CD4-positive, CD25-positive, alpha-beta regulatory T cell (primary cell): ENCODE results near the gene MPV17L. TPM values are rescaled to one million over a fixed set of nuclear protein-coding genes. Genes with fewer than 3 reads are reported as not detected.
"Not testable (repeated sequence)": the region's sequence is repeated elsewhere in the genome, so short reads cannot be mapped to it uniquely, and the experiment has no call there.

Source experiments
- ATAC-seq, 2 donors: fragments of 150-1000 bp; cut with Tn5 transposase; one replicate each; pipeline ENCODE4 v1.10.0; 2021; ENCODE audit warnings: low read depth in 2 of 2, moderate number of reproducible peaks in 2 of 2, moderate library complexity in 1 of 2
- DNase-seq, 3 donors: peaks; one replicate each; pipeline versions ENCODE4 v3.0.0 to v3.0.0-alpha.2; 2012 to 2022; ENCODE audit warnings: mixed read lengths in 1 of 3
- H3K27ac ChIP-seq: one replicate; pipeline ENCODE4 v1.7.0; 2013; ENCODE audit warnings: mild to moderate bottlenecking, low read length; ENCODE audit not compliant: insufficient read depth, poor library complexity, severe bottlenecking
- H3K27me3 ChIP-seq: one replicate; pipeline ENCODE4 v1.7.0; 2013; ENCODE audit warnings: low read length; ENCODE audit not compliant: control insufficient read depth, insufficient read depth
- H3K36me3 ChIP-seq: one replicate; pipeline ENCODE4 v1.7.0; 2013; ENCODE audit warnings: mild to moderate bottlenecking, low read length, moderate library complexity; ENCODE audit not compliant: control insufficient read depth, insufficient read depth
- H3K4me1 ChIP-seq: 2 replicates; pipeline ENCODE4 v1.7.0; 2013; ENCODE audit warnings: mild to moderate bottlenecking, low read length; ENCODE audit not compliant: insufficient read depth, control insufficient read depth, poor library complexity, severe bottlenecking
- H3K4me3 ChIP-seq: one replicate; pipeline ENCODE4 v1.7.0; 2013; ENCODE audit warnings: low read depth, mild to moderate bottlenecking, low read length, moderate library complexity
- H3K9me3 ChIP-seq, 2 experiments: 1 replicate in 1 of 2; 2 replicates in 1 of 2; pipeline ENCODE4 v1.7.0; 2013; ENCODE audit warnings: low read length in 2 of 2, mild to moderate bottlenecking in 1 of 2, moderate library complexity in 1 of 2; ENCODE audit not compliant: control insufficient read depth in 2 of 2
- H3K27ac Mint-ChIP-seq, 3 donors: one replicate each; pipeline ENCODE4 v1.8.0; 2020 to 2022; ENCODE audit warnings: mild to moderate bottlenecking in 3 of 3, mixed read lengths in 3 of 3, moderate library complexity in 2 of 3
- H3K27me3 Mint-ChIP-seq: one replicate; pipeline ENCODE4 v1.8.0; 2022; ENCODE audit warnings: mild to moderate bottlenecking, mixed read lengths
- H3K36me3 Mint-ChIP-seq: one replicate; pipeline ENCODE4 v1.8.0; 2020; ENCODE audit warnings: mixed read lengths
- H3K4me1 Mint-ChIP-seq, 4 donors: one replicate each; pipeline ENCODE4 v1.8.0; 2020 to 2022; ENCODE audit warnings: mixed read lengths in 4 of 4, mild to moderate bottlenecking in 1 of 4
- H3K4me3 Mint-ChIP-seq, 4 donors: one replicate each; pipeline ENCODE4 v1.8.0; 2020 to 2022; ENCODE audit warnings: mild to moderate bottlenecking in 4 of 4, mixed read lengths in 4 of 4, moderate library complexity in 3 of 4
- H3K9me3 Mint-ChIP-seq, 7 donors: one replicate each; pipeline ENCODE4 v1.8.0; 2020 to 2022; ENCODE audit warnings: mixed read lengths in 7 of 7, mild to moderate bottlenecking in 3 of 7, moderate library complexity in 2 of 7
- polyA plus RNA-seq, 4 donors: library from polyadenylated mRNA; unstranded; fragments of 300-500 nt; fragmentation: Illumina TruSeq; gene quantifications; one replicate each; pipeline ENCODE4 v1.2.3, GENCODE V29; 2021
- total RNA-seq: library from RNA; stranded (reverse); gene quantifications from one replicate; pipeline ENCODE4 v1.2.3, GENCODE V29; 2022

MPV17L gene
- total and polyA plus RNA-seq, 5 donors from 2014 or later, result not detected

- not testable (repeated sequence) for H3K9me3 ChIP-seq, ATAC-seq, H3K4me1 ChIP-seq, H3K36me3 Mint-ChIP-seq, H3K4me3 Mint-ChIP-seq, H3K9me3 Mint-ChIP-seq, H3K27ac Mint-ChIP-seq, H3K4me1 Mint-ChIP-seq, H3K27ac ChIP-seq, H3K27me3 ChIP-seq, H3K4me3 ChIP-seq, H3K36me3 ChIP-seq, DNase-seq
- H3K27me3 Mint-ChIP-seq, result peaks cover 18% of the 10 kb centered on the region
Observed at GRCh38 chr16:15400314-15400713, 4.8 kb downstream of the MPV17L start.

GRCh38 chr16:15401972-15402371 lies 6.4 kb downstream of the MPV17L start:
- Histone ChIP-seq H3K27me3 (no peaks in the 10 kb centered on the region), H3K27ac (no peak overlapping the region), H3K36me3 (no peaks in the 10 kb centered on the region), H3K4me1 (no peaks in the 10 kb centered on the region), H3K4me3 (no peak overlapping the region), H3K9me3 (no peaks in the 10 kb centered on the region)
- DNase-seq (no peak), ATAC-seq (no peak)
- Mint-ChIP-seq H3K9me3 (no peaks in the 10 kb centered on the region), H3K27ac (no peak overlapping the region), H3K36me3 (no peaks in the 10 kb centered on the region), H3K4me3 (no peak overlapping the region), H3K4me1 (peaks cover 0 to 6% (median 0%) of the 10 kb centered on the region in 4 donors), H3K27me3 (peaks cover 15% of the 10 kb centered on the region)

GRCh38 chr16:15403392-15403995 lies 7.9 kb downstream of the MPV17L start:
- Histone ChIP-seq H3K9me3 (no peaks in the 10 kb centered on the region), H3K4me1 (no peaks in the 10 kb centered on the region), H3K27me3 (no peaks in the 10 kb centered on the region), H3K27ac (no peak overlapping the region), H3K36me3 (no peaks in the 10 kb centered on the region), H3K4me3 (no peak overlapping the region)
- H3K4me3 Mint-ChIP-seq, result no peak overlapping the region
- DNase-seq (no peak), ATAC-seq (no peak)
- H3K9me3 Mint-ChIP-seq, result no peaks in the 10 kb centered on the region
- no peaks in the 10 kb centered on the region for H3K36me3 Mint-ChIP-seq
- H3K4me1 Mint-ChIP-seq, result peaks cover 0 to 6% (median 0%) of the 10 kb centered on the region in 4 donors
- no peak overlapping the region for H3K27ac Mint-ChIP-seq
- peaks cover 14% of the 10 kb centered on the region for H3K27me3 Mint-ChIP-seq

- peaks cover 14% of the 10 kb centered on the region for H3K27me3 Mint-ChIP-seq
- not testable (repeated sequence) for H3K4me3 Mint-ChIP-seq, H3K27ac ChIP-seq, H3K27ac Mint-ChIP-seq, H3K4me3 ChIP-seq, H3K27me3 ChIP-seq, ATAC-seq, H3K9me3 ChIP-seq, H3K36me3 Mint-ChIP-seq, H3K4me1 ChIP-seq, H3K9me3 Mint-ChIP-seq, H3K36me3 ChIP-seq, DNase-seq, H3K4me1 Mint-ChIP-seq
Observed at GRCh38 chr16:15404091-15404490, 8.5 kb downstream of the MPV17L start.

GRCh38 chr16:15404792-15405191 lies 9.2 kb downstream of the MPV17L start:
- H3K4me1 Mint-ChIP-seq, result peaks cover 0 to 6% (median 0%) of the 10 kb centered on the region in 4 donors
- no peak for DNase-seq
- H3K27ac ChIP-seq, result no peak overlapping the region

GRCh38 chr16:15407756-15408155 lies 12.2 kb downstream of the MPV17L start:
- H3K27me3 ChIP-seq, H3K27me3 Mint-ChIP-seq, H3K9me3 Mint-ChIP-seq, ATAC-seq, H3K4me1 Mint-ChIP-seq, H3K36me3 ChIP-seq, DNase-seq, H3K4me3 ChIP-seq, H3K27ac ChIP-seq, H3K9me3 ChIP-seq, H3K36me3 Mint-ChIP-seq, H3K27ac Mint-ChIP-seq, H3K4me1 ChIP-seq, H3K4me3 Mint-ChIP-seq: not testable (repeated sequence)

More at GRCh38 chr16:15404792-15405191, 9.2 kb downstream of the MPV17L start:
- H3K4me1 ChIP-seq, result no peaks in the 10 kb centered on the region
- Mint-ChIP-seq H3K27me3 (peaks cover 11% of the 10 kb centered on the region), H3K27ac (no peak overlapping the region), H3K4me3 (no peak overlapping the region), H3K36me3 (no peaks in the 10 kb centered on the region), H3K9me3 (no peaks in the 10 kb centered on the region)
- H3K4me3 ChIP-seq, result no peak overlapping the region
- H3K27me3 ChIP-seq, result no peaks in the 10 kb centered on the region
- ATAC-seq, result no peak
- no peaks in the 10 kb centered on the region for H3K9me3 ChIP-seq
- H3K36me3 ChIP-seq, result no peaks in the 10 kb centered on the region

GRCh38 chr16:15409476-15409875 lies 13.9 kb downstream of the MPV17L start:
- H3K27me3 ChIP-seq, H3K27ac ChIP-seq, H3K4me1 ChIP-seq, H3K4me1 Mint-ChIP-seq, H3K36me3 ChIP-seq, H3K9me3 ChIP-seq, H3K36me3 Mint-ChIP-seq, ATAC-seq, H3K27ac Mint-ChIP-seq, DNase-seq, H3K27me3 Mint-ChIP-seq, H3K4me3 Mint-ChIP-seq, H3K4me3 ChIP-seq, H3K9me3 Mint-ChIP-seq: not testable (repeated sequence)

GRCh38 chr16:15415511-15415985 lies 20.0 kb downstream of the MPV17L start:
- no peaks in the 10 kb centered on the region for H3K27me3 ChIP-seq
- no peak for ATAC-seq
- no peaks in the 10 kb centered on the region for H3K36me3 Mint-ChIP-seq
- H3K9me3 ChIP-seq, result no peaks in the 10 kb centered on the region
- no peak overlapping the region for H3K27ac Mint-ChIP-seq
- peaks cover 0 to 2% (median 0%) of the 10 kb centered on the region in 7 donors for H3K9me3 Mint-ChIP-seq
- H3K4me3 Mint-ChIP-seq, result no peak overlapping the region
- H3K4me1 ChIP-seq, result no peaks in the 10 kb centered on the region
- H3K4me1 Mint-ChIP-seq, result no peaks in the 10 kb centered on the region
- peaks cover 11% of the 10 kb centered on the region for H3K27me3 Mint-ChIP-seq
- DNase-seq, result no peak
- H3K36me3 ChIP-seq, result no peaks in the 10 kb centered on the region
- H3K4me3 ChIP-seq, result no peak overlapping the region
- H3K27ac ChIP-seq, result no peak overlapping the region
